Measurements from ENCODE around the gene LUZP4.

The LUZP4 gene, protein sequence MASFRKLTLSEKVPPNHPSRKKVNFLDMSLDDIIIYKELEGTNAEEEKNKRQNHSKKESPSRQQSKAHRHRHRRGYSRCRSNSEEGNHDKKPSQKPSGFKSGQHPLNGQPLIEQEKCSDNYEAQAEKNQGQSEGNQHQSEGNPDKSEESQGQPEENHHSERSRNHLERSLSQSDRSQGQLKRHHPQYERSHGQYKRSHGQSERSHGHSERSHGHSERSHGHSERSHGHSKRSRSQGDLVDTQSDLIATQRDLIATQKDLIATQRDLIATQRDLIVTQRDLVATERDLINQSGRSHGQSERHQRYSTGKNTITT

DNA sequence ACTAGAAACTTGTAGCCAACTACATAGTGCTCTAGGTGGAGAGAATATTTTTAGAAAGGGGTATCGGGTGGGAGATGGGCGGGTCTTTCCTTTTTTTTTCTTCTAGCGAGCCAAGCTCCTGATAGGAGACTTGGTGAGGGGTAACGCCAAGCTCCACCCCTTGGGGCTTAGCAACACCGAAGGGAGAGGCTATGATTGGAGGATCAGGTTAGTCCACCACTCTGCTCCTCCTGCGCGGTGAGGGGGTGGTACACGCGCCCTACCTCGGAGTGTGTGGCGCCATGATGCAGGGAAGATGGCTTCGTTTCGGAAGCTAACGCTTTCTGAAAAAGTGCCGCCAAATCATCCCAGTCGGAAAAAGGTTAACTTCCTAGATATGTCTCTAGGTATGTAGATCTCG lies at the start of gene LUZP4:
Gene LUZP4, plus strand, starts transcription at position 251 of the 400 bp plus-strand sequence. Its CDS starts 45 bp downstream, at position 296.
- no peak within 1 kb of the TSS for H3K4me3 ChIP-seq (ENCODE audit: low read depth, low read length)
- no peak for DNase-seq (ENCODE audit: low read depth)
- TF ChIP-seq, protein P1, sequence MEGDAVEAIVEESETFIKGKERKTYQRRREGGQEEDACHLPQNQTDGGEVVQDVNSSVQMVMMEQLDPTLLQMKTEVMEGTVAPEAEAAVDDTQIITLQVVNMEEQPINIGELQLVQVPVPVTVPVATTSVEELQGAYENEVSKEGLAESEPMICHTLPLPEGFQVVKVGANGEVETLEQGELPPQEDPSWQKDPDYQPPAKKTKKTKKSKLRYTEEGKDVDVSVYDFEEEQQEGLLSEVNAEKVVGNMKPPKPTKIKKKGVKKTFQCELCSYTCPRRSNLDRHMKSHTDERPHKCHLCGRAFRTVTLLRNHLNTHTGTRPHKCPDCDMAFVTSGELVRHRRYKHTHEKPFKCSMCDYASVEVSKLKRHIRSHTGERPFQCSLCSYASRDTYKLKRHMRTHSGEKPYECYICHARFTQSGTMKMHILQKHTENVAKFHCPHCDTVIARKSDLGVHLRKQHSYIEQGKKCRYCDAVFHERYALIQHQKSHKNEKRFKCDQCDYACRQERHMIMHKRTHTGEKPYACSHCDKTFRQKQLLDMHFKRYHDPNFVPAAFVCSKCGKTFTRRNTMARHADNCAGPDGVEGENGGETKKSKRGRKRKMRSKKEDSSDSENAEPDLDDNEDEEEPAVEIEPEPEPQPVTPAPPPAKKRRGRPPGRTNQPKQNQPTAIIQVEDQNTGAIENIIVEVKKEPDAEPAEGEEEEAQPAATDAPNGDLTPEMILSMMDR (conservative IDR thresholded peaks at IDR 0.05; ENCODE audit: low read depth, low read length): no peak

- DNase-seq (ENCODE audit: low read depth): no peak
- TF ChIP-seq, protein P1 (conservative IDR thresholded peaks at IDR 0.05; ENCODE audit: low read depth, low read length): no peak
- no peak overlapping the region for H3K4me3 ChIP-seq (ENCODE audit: low read depth, low read length)
These were observed 37.9 kb upstream of the LUZP4 start for GRCh38 chrX:115251458-115252233.

DNA sequence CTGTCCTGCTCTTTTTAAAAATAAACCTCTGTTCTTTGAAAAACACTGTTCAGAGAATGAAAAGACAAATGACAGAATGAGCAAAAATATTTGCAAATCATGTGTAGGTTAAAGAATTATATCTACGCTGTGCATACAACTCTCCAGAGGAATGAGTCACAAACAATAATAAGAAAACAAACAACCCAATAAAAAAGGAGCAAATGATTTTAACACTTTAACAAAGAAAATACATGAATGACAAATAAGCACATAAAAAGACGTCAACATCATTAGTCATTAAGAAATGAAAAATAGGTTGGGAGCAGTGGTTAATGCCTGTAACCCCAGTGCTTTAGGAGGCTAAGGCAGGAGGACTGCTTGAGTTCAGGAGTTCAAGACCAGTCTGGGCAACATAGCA lies 34.5 kb upstream of the LUZP4 start:
- TF ChIP-seq, protein P1 (conservative IDR thresholded peaks at IDR 0.05; ENCODE audit: low read depth, low read length): no peak
- no peak overlapping the region for H3K4me3 ChIP-seq (ENCODE audit: low read depth, low read length)
- DNase-seq (ENCODE audit: low read depth): no peak

DNA sequence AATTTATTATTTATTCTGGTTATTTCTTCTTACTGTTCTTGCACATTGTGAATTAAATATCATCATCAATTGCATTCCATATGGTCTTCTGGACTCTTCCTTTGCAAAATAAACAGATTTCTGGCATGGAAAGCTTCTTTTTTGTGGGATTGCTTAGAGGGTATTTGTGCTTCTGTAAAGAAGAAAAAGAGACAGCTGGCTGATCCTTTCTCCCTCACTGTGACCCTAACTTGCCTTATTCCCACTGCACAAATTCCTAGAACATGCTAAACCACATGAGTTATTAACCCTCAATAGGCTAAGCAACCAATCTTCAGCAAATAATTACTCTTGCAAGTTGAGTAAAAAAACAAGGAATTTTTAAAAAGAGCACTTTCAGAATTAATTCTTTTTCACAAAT lies 31.8 kb upstream of the LUZP4 start:
- H3K4me3 ChIP-seq (ENCODE audit: low read depth, low read length): no peak overlapping the region
- TF ChIP-seq, protein P1 (conservative IDR thresholded peaks at IDR 0.05; ENCODE audit: low read depth, low read length): no peak
- no peak for DNase-seq (ENCODE audit: low read depth)

DNA sequence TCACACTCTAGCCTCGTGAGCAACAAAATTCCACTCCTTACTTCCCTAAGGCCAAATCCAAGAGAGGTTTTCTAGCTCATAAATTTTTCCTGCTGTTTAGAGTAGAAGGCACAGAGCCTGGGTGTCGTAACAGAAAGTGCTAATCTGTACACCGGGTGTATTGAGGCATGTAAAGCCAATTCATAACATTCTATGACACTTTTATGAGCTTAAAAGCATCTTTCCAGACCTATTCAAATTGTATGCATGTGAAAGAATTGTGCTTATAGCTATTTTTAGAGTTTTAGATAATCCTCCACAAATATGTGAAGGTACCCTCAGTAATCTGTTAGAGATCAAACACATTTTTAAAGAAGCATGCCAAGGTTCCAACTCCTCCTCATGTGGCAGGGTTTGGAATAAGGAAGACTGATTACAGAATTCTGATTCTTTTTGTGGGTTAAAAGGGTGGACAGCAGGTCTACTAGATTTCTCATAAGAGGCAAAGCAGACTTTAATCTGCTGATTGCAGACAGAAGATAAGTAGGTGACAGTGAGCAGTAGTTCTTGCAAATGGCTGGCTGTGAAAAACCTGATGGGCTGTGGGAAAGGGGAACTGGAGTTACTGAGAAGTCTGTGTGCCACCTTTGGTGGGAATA lies 30.2 kb upstream of the LUZP4 start:
- DNase-seq (ENCODE audit: low read depth): no peak
- no peak overlapping the region for H3K4me3 ChIP-seq (ENCODE audit: low read depth, low read length)
- TF ChIP-seq, protein P1 (conservative IDR thresholded peaks at IDR 0.05; ENCODE audit: low read depth, low read length): no peak

DNA sequence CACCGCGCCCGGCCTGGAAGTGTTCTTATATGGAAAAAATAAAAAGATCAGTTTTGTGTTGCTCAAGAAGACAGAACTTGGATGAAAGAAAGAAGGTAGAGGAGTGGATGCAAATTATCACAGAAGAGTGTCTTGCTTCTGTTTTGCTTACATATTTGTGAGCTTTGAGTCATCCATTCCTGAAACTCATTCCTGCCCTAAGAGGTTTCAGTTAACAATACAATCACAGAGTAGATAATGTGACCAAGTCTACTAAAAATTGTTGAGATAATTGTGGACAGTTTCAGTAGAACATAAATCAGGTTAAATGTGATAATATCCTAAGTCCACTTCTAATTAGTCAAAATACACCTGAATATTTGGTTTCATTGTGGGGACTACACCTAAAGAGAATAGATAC lies 29.2 kb upstream of the LUZP4 start:
- TF ChIP-seq, protein P1 (conservative IDR thresholded peaks at IDR 0.05; ENCODE audit: low read depth, low read length): no peak
- H3K4me3 ChIP-seq (ENCODE audit: low read depth, low read length): no peak overlapping the region
- peak; percentile 52 for DNase-seq (ENCODE audit: low read depth)

All from choroid plexus epithelial cell (primary cell).